Cardiac fibroblast (primary cell): ENCODE data around the gene LRP1B.

Experiments used
- DNase-seq, 2 donors: peaks; one replicate each; pipeline versions ENCODE4 v3.0.0 to v3.0.0-alpha.2; 2010; ENCODE audit warnings: low read depth in 2 of 2
- H3K4me3 ChIP-seq, 2 donors: replicated peaks in 1 of 2; 1 replicate in 1 of 2; 2 replicates in 1 of 2; pipeline ENCODE4 v1.5.1; 2011; ENCODE audit warnings: low read depth in 2 of 2, low read length in 2 of 2, mild to moderate bottlenecking in 2 of 2, moderate library complexity in 1 of 2
- CTCF ChIP-seq: IDR thresholded peaks from one replicate; pipeline ENCODE4 v1.5.1; 2011; ENCODE audit warnings: low read depth, mild to moderate bottlenecking, low read length, inconsistent platforms

LRP1B gene

GRCh38 chr2:142131010-142131669 is at the start of gene LRP1B:
LRP1B (minus strand) TSS chr2:142131016; CDS start chr2:142130729, 287 bp downstream.
- TF ChIP-seq CTCF: no peak
- DNase-seq: peak; percentile 29 to 51
- peak within 1 kb of the TSS; percentile 49 to 50 for H3K4me3 ChIP-seq

GRCh38 chr2:142179686-142180085 is 48.9 kb upstream of the LRP1B start:
- no peak for TF ChIP-seq CTCF
- DNase-seq: no peak
- H3K4me3 ChIP-seq: no peak overlapping the region

- no peak overlapping the region for H3K4me3 ChIP-seq
- DNase-seq: no peak
- no peak for TF ChIP-seq CTCF
Measured at GRCh38 chr2:142178604-142179003, 47.8 kb upstream of the LRP1B start.

GRCh38 chr2:142176941-142177340 is 46.1 kb upstream of the LRP1B start:
- H3K4me3 ChIP-seq: no peak overlapping the region
- DNase-seq: no peak
- no peak for TF ChIP-seq CTCF

- TF ChIP-seq CTCF: no peak
- H3K4me3 ChIP-seq: no peak overlapping the region
- no peak for DNase-seq
Measured at GRCh38 chr2:142175813-142176338, 45.1 kb upstream of the LRP1B start.

GRCh38 chr2:142174176-142174575 is 43.4 kb upstream of the LRP1B start:
- no peak overlapping the region for H3K4me3 ChIP-seq
- peak in 1 of 2 donors; percentile 50 for DNase-seq
- no peak for TF ChIP-seq CTCF
